ENCODE results near the gene KLHL28.

KLHL28 gene

GRCh38 chr14:44960646-44961045 lies 1.1 kb downstream of the KLHL28 start:
- DNase-seq (ENCODE audit: extremely low read depth in 1 of 2, low read depth in 1 of 2) = no peak

GRCh38 chr14:44960146-44960545 lies 1.6 kb downstream of the KLHL28 start:
- DNase-seq (ENCODE audit: extremely low read depth in 1 of 2, low read depth in 1 of 2) = no peak

GRCh38 chr14:44959538-44959937 lies 2.2 kb downstream of the KLHL28 start:
- no peak for DNase-seq (ENCODE audit: extremely low read depth in 1 of 2, low read depth in 1 of 2)

- no peak for DNase-seq (ENCODE audit: extremely low read depth in 1 of 2, low read depth in 1 of 2)
Observed at GRCh38 chr14:44956866-44957265, 4.9 kb downstream of the KLHL28 start.

GRCh38 chr14:44955528-44955927 lies 6.2 kb downstream of the KLHL28 start:
- DNase-seq (ENCODE audit: extremely low read depth in 1 of 2, low read depth in 1 of 2) = no peak

- DNase-seq (ENCODE audit: extremely low read depth in 1 of 2, low read depth in 1 of 2) = no peak
Observed at GRCh38 chr14:44954750-44955149, 7.0 kb downstream of the KLHL28 start.

GRCh38 chr14:44952391-44953110 lies 9.2 kb downstream of the KLHL28 start:
- DNase-seq (ENCODE audit: extremely low read depth in 1 of 2, low read depth in 1 of 2) = no peak

GRCh38 chr14:44951051-44951450 lies 10.7 kb downstream of the KLHL28 start:
- DNase-seq (ENCODE audit: extremely low read depth in 1 of 2, low read depth in 1 of 2) = no peak

- no peak for DNase-seq (ENCODE audit: extremely low read depth in 1 of 2, low read depth in 1 of 2)
Observed at GRCh38 chr14:44945264-44945663, 16.5 kb downstream of the KLHL28 start.

GRCh38 chr14:44944107-44944506 lies 17.6 kb downstream of the KLHL28 start:
- DNase-seq (ENCODE audit: extremely low read depth in 1 of 2, low read depth in 1 of 2) = no peak

GRCh38 chr14:44942436-44942835 lies 19.3 kb downstream of the KLHL28 start:
- DNase-seq (ENCODE audit: extremely low read depth in 1 of 2, low read depth in 1 of 2) = no peak

GRCh38 chr14:44941591-44941990 lies 20.2 kb downstream of the KLHL28 start:
- no peak for DNase-seq (ENCODE audit: extremely low read depth in 1 of 2, low read depth in 1 of 2)

GRCh38 chr14:44940944-44941343 lies 20.8 kb downstream of the KLHL28 start:
- DNase-seq (ENCODE audit: extremely low read depth in 1 of 2, low read depth in 1 of 2) = no peak

GRCh38 chr14:44940211-44940610 lies 21.5 kb downstream of the KLHL28 start:
- DNase-seq (ENCODE audit: extremely low read depth in 1 of 2, low read depth in 1 of 2) = no peak

GRCh38 chr14:44937547-44937946 lies 24.2 kb downstream of the KLHL28 start:
- no peak for DNase-seq (ENCODE audit: extremely low read depth in 1 of 2, low read depth in 1 of 2)

GRCh38 chr14:44935155-44935554 lies 26.6 kb downstream of the KLHL28 start:
- no peak for DNase-seq (ENCODE audit: extremely low read depth in 1 of 2, low read depth in 1 of 2)

GRCh38 chr14:44928793-44929192 lies 33.0 kb downstream of the KLHL28 start:
- DNase-seq (ENCODE audit: extremely low read depth in 1 of 2, low read depth in 1 of 2) = no peak

GRCh38 chr14:44914849-44915248 lies 46.9 kb downstream of the KLHL28 start:
- DNase-seq (ENCODE audit: extremely low read depth in 1 of 2, low read depth in 1 of 2) = no peak

GRCh38 chr14:44912041-44912869 lies 49.5 kb downstream of the KLHL28 start:
- no peak for DNase-seq (ENCODE audit: extremely low read depth in 1 of 2, low read depth in 1 of 2)

GRCh38 chr14:44910821-44911220 lies 50.9 kb downstream of the KLHL28 start:
- no peak for DNase-seq (ENCODE audit: extremely low read depth in 1 of 2, low read depth in 1 of 2)

- no peak for DNase-seq (ENCODE audit: extremely low read depth in 1 of 2, low read depth in 1 of 2)
Observed at GRCh38 chr14:44901696-44902095, 60.1 kb downstream of the KLHL28 start.

GRCh38 chr14:44898551-44898950 lies 63.2 kb downstream of the KLHL28 start:
- DNase-seq (ENCODE audit: extremely low read depth in 1 of 2, low read depth in 1 of 2) = no peak
